ENCODE results near the gene BAHCC1.

The BAHCC1 gene

GRCh38 chr17:81445642-81446503, 50.6 kb downstream of the BAHCC1 start:
- DNase-seq, result no peak

GRCh38 chr17:81447331-81447933, 52.2 kb downstream of the BAHCC1 start:
- DNase-seq, result no peak

DNA sequence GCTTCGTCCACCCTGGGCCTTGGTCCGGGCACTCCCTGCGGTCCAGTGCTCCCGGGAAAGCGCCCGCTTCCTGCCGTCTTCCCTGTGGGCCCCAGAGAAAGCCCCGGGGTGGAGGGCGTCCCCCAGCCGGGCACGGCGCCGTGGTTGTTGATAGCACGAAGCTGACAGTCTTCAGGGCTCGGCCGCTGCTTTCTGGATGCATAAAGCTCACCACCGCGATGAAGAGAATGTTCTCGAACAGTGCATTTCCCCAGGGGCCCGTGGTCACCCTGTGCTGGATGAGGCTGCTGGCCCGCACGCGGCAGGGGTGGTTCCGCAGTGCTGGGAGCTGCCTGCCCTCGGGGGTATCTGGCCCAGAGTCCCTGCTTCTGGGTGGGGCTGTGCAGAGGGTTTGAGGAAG, 53.2 kb downstream of the BAHCC1 start:
- DNase-seq, result no peak

GRCh38 chr17:81448950-81449349, 53.7 kb downstream of the BAHCC1 start:
- DNase-seq, result no peak

DNA sequence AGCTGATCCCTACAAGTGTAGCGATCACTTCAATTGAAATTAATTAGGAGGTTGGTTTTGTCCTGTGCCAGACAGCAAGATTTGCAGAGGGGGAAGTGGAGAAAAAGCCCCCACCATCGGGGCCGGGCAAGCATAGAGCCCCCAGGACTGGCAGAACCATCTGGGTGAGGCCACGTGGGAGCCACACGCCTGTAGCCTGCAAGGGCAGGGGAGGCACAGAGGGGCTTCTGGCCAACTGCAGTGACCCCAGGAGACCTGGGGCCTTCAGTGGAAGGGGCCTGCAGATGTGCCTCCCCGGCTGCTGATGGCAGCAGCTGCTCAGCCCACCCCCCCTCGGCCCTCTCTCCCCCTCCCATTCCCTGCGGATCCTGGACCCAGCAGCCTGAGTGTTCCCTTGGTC, 54.1 kb downstream of the BAHCC1 start:
- DNase-seq, result no peak

DNA sequence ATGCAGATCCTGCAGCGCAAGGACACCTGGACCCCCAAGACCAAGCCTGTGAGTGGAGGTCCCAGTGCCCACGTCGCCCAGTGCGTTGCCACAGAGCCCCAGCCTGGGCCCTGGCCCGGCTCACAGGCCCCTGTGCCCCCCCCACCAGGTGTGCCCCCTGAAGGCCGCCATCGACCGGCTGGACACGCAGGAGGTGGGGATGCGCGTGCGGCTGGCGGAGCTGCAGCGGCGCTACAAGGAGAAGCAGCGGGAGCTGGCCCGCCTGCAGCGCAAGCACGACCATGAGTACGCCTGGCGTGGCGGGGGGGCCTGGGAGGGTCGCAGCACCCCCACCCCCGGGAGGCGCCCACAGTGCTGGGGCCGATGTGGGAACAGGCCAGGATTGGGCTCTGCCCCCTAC, 56.6 kb downstream of the BAHCC1 start:
- no peak for DNase-seq

DNA sequence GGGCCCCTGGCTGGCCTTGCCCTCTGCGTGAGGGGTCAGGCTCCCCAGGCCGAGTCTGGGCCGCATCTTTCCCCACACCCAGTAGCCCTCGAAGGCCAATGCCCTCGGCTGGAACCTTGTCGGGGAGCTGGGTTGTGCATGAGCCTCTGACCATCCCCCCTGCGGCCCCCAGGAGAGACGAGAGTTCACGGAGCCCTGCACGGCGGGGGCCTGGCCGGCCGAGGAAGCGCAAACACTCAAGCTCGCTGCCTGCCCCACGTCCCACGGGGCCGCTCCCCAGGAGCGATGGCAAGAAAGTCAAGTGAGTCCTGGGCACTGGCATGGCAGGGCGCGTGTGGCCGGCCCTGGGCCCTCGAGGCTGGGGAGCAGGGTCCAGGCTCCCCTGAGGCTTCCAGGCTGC, 57.3 kb downstream of the BAHCC1 start:
- no peak for DNase-seq

DNA sequence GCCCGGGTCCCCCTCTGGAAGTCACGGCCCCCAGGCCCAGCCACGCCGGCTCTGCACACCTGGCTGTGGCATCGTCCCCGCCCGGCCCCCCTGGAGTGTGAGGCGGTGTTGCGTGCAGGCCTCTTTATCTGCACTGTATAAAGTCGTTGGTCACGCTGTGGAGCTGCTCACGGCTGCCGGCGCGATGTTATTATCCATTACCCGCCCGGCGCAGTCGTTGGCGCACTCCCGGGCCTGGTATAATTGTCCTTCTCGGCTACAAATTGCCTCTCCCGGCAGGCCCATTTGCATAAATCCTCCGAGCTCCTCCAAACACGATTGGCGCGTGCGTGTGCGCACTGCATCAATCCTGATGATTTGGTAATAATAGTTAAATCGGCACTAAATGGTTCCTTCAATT, 57.8 kb downstream of the BAHCC1 start:
- no peak for DNase-seq

DNA sequence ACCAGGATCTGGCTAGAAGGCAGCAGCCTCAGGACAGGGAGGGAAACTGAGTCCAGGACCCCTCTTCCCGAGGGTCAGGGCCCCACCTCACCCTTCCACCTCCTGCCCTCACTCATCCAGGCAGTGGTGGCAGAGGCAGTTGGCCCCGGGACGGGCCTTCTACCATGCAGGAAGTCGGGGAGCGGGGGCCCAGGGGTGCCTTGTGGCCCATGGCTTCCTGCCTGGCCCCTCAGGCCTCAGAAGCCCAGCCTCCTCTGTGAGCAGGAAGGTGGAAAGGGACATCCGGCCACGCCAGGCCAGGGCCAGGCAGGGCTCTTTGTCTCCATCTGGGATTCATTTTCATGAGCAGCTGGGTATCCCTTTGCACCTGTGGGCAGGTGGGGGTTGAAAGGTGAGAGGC, 58.5 kb downstream of the BAHCC1 start:
- peak; percentile 7 for DNase-seq

- DNase-seq, result no peak
These were observed 59.2 kb downstream of the BAHCC1 start for GRCh38 chr17:81454473-81454872.

DNA sequence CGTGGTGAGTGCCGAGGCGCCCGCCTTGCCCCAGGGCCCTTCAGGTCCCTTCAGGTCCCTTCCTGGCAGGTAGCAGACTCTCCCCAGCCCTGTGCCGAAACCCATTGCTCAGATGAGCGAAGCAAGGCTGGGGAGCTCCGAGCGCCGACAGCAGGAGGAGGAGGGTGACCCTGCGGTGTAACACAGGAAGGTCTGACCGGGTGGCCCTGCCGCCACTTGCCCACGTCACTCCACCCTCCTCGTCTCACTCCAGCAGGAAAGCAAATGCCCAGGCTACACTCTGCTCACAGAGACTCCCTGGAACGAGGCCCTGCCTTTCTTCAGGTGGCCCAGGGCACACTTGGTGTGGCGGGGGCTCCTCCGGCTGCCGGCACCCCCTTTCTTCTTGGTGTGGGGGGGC, 60.1 kb downstream of the BAHCC1 start:
- DNase-seq, result no peak

DNA sequence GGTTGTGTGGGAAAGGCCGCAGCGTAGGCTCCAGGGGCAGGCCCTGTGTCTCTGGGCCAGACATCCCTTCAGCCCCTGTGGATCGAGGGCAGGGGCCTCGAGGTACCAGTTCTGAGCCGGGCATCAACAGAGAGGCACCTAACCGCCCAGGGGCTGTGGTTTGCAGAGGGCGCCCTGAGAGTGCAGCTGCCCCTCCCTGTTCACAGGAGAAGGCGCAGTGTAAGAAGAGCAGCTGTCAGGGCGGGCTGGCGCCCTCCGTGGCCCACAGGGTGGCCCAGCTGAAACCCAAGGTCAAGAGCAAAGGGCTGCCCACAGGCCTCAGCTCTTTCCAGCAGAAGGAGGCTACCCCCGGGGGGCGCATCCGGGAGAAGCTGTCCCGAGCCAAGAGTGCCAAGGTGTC, 60.8 kb downstream of the BAHCC1 start:
- no peak for DNase-seq

DNA sequence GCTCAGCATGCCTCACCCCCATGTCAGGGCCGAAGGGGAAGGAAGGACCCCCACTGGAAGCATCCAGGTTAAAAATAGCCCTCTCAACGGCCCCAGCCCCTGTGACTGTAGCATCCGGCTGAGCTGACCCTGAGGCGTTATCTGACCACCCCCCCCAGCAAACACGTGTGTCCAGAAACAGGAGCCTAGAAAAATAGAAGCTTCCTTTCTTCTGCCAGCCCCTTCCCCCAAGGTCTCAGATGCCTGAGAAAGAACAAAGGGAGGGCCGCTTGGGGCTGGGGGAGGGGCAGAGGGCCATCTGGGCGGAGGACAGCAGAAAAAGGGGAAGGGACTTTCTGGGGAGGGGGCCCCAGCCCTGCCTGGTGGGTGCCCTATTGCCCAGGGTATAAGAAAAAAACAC, 61.5 kb downstream of the BAHCC1 start:
- no peak for DNase-seq

- no peak for DNase-seq
These were observed 62.1 kb downstream of the BAHCC1 start for GRCh38 chr17:81457401-81457800.

DNA sequence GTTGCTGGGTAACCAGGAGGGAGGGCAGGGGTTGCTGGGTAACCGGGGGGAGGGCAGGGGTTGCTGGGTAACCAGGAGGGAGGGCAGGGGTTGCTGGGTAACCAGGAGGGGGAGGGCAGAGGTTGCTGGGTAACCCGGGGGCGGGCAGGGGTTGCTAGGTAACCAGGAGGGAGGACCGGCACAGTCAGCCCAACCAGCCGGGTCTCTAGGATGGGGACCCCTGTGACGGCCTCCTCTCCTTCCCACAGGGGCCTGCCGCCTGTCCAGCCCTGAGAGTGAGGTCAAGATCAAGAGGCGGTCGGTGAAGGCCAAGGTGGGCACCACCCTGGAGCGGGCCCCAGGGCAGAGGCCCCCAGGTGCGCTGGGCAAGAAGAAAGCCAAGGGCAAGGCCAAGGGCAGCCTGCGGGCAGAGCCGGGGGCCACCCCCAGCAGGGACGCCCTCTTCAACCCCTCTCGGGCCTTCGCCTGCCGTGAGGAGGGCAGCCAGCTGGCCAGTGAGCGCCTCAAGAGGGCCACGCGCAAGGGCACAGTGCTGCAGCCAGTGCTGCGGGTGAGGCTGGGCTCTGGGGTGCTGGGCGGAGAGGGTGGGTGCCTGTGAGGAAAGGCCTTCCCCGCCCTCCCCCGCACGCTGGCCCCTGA, 62.8 kb downstream of the BAHCC1 start:
- no peak for DNase-seq

- no peak for DNase-seq
These were observed 63.4 kb downstream of the BAHCC1 start for GRCh38 chr17:81458628-81459027.

GRCh38 chr17:81459224-81459623, 64.0 kb downstream of the BAHCC1 start:
- DNase-seq, result no peak

GRCh38 chr17:81459864-81460263, 64.6 kb downstream of the BAHCC1 start:
- no peak for DNase-seq

DNA sequence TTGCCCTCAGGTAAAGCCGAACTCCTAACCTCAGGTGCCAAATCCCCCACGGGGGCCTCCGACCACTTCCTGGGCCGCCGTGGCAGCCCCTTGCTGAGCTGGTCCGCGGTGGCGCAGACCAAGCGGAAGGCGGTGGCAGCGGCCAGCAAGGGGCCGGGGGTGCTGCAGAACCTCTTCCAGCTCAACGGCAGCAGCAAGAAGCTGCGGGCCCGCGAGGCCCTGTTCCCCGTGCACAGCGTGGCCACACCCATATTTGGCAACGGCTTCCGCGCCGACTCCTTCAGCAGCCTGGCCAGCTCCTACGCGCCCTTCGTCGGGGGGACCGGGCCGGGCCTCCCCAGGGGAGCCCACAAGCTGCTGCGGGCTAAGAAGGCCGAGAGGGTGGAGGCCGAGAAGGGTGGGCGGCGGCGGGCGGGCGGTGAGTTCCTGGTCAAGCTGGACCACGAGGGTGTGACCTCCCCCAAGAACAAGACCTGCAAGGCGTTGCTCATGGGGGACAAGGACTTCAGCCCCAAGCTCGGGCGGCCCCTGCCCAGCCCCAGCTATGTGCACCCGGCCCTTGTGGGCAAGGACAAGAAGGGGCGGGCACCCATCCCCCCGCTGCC, 65.7 kb downstream of the BAHCC1 start:
- DNase-seq, result no peak

DNA sequence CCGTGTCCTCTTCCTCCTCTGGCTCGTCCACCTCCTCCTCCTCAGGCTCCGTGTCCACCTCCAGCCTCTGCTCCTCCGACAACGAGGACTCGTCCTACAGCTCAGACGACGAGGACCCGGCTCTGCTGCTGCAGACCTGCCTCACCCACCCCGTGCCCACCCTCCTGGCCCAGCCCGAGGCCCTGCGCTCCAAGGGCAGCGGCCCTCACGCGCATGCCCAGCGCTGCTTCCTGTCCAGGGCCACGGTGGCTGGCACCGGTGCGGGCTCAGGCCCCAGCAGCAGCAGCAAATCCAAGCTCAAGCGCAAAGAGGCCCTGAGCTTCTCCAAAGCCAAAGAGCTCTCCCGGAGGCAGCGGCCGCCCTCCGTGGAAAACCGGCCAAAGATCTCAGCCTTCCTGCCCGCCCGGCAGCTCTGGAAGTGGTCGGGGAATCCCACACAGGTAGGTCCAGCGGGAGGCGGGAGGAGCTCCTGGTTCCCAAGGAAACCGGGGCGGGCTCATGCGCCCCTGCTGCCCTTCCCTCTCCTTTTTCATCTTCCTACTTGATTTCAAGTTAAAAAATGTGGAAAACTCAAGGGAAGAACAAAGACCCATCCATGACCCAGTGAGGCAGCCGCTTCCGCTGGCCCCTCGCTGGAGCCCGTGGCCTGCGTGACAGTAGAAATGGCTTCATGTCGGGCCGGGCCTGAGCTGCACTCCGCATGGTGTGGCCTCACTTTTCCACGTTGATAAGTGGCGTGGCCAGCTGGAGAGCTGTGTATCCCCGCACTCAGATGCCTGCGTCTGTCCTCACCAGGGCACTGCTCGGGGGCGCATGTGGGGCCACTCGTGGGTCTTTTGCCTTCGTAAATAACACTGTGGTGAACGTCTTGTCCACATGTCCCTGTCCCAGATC, 66.6 kb downstream of the BAHCC1 start:
- no peak for DNase-seq

DNA sequence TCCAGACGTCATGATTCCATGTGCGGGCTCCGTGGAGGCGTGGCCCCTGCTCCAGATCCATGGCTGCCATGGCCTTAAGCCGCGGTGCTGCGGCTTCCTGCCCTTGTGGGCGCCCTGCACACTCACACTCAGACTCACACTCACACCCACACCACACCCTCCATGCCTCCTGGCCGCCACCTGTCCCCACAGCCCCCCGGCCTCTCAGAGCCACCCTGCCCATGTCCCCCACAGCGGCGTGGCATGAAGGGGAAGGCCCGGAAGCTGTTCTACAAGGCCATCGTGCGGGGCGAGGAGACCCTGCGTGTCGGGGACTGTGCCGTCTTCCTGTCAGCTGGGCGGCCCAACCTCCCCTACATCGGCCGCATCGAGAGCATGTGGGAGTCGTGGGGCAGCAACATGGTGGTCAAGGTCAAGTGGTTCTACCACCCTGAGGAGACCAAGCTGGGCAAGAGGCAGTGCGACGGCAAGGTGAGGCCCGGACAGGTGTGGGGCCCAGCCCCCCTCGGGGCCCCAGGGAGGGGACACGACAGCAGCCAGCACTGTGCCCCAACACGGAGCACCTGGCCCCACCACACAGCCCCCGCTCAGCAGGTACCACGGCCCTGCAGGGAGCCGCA, 67.4 kb downstream of the BAHCC1 start:
- no peak for DNase-seq

GRCh38 chr17:81463506-81463905, 68.2 kb downstream of the BAHCC1 start:
- DNase-seq, result no peak

Data from activated effector memory CD4-positive, alpha-beta T cell treated with Interleukin-2 at 50 U/mL for 16 hours (primary cell).